Fibroblast of villous mesenchyme (primary cell): ENCODE measurements around the gene SIK2. TPM values are rescaled to one million over a fixed set of nuclear protein-coding genes. Genes with fewer than 3 reads are reported as not detected.
A peak's percentile ranks its signal among the peaks of the same experiment; 100 is the strongest.
"Not testable (repeated sequence)": the region's sequence is repeated elsewhere in the genome, so short reads cannot be mapped to it uniquely, and the experiment has no call there.

Source experiments
- DNase-seq: peaks from one replicate; pipeline ENCODE4 v3.0.0-alpha.2; 2010; ENCODE audit warnings: low read depth
- H3K4me3 ChIP-seq: 2 replicates; pipeline ENCODE4 v1.5.1; 2011; ENCODE audit warnings: low read depth, mild to moderate bottlenecking, low read length
- CTCF ChIP-seq: IDR thresholded peaks from 2 replicates; pipeline ENCODE4 v1.5.1; 2012; ENCODE audit warnings: low read depth, mild to moderate bottlenecking, low read length; ENCODE audit not compliant: insufficient read depth
- total RNA-seq: library from RNA; depleted of rRNA; stranded (reverse); fragments of >200 nt; gene quantifications from 2 replicates; pipeline ENCODE4 v1.2.3, GENCODE V29; 2012

The SIK2 gene
- total RNA-seq, 1 donor = 16.0 TPM

GRCh38 chr11:111714522-111714921 is 112.3 kb downstream of the SIK2 start:
- no peak overlapping the region for H3K4me3 ChIP-seq
- no peak for TF ChIP-seq CTCF
- DNase-seq = no peak

- no peak for TF ChIP-seq CTCF
- no peak for DNase-seq
- H3K4me3 ChIP-seq = no peak overlapping the region
These were observed 113.0 kb downstream of the SIK2 start for GRCh38 chr11:111715142-111715816.

GRCh38 chr11:111717660-111718059 is 115.4 kb downstream of the SIK2 start:
- not testable (repeated sequence) for H3K4me3 ChIP-seq, DNase-seq

- H3K4me3 ChIP-seq = no peak overlapping the region
- peak; percentile 67 for DNase-seq
- no peak for TF ChIP-seq CTCF
These were observed 116.2 kb downstream of the SIK2 start for GRCh38 chr11:111718436-111718835.

GRCh38 chr11:111718859-111719258 is 116.6 kb downstream of the SIK2 start:
- no peak for DNase-seq
- H3K4me3 ChIP-seq = no peak overlapping the region
- TF ChIP-seq CTCF = no peak

GRCh38 chr11:111719379-111719778 is 117.1 kb downstream of the SIK2 start:
- TF ChIP-seq CTCF = no peak
- no peak for DNase-seq
- no peak overlapping the region for H3K4me3 ChIP-seq

GRCh38 chr11:111720801-111721494 is 118.7 kb downstream of the SIK2 start:
- no peak for DNase-seq
- H3K4me3 ChIP-seq = no peak overlapping the region
- TF ChIP-seq CTCF = no peak
